NCI-H510A treated with DMSO at 0.1 percent for 48 hours (cell line): ENCODE results near the gene ATP11C.
"Not testable (repeated sequence)": the region's sequence is repeated elsewhere in the genome, so short reads cannot be mapped to it uniquely, and the experiment has no call there.

ENCODE experiments used
- DNase-seq: peaks from one replicate; lab custom pipeline; 2025; lab: John Stamatoyannopoulos, UW

Gene ATP11C

GRCh38 chrX:139924069-139924695 lies 8.7 kb downstream of the ATP11C start:
- no peak for DNase-seq

GRCh38 chrX:139921142-139921541 lies 11.7 kb downstream of the ATP11C start:
- not testable (repeated sequence) for DNase-seq

- DNase-seq, result no peak
Observed at GRCh38 chrX:139920316-139920715, 12.5 kb downstream of the ATP11C start.

DNA sequence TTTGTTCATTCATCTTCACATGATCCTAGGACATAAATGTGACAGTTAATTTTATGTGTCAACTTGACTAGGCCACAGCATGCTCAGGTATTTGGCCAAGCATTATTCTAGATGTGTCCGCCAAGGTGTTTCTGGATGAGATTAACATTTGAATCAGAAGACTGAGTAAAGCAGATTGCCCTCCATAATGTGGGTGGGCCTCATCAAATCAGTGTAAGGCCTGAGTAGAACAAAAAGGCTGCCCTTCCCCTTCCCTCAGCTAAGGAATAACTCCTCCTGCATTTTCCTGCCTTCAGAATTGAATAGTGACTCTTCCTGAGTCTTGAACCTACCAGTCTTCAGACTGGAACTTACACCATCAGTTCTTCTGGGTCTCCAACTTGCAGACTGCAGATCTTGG lies 18.4 kb downstream of the ATP11C start:
- no peak for DNase-seq

DNA sequence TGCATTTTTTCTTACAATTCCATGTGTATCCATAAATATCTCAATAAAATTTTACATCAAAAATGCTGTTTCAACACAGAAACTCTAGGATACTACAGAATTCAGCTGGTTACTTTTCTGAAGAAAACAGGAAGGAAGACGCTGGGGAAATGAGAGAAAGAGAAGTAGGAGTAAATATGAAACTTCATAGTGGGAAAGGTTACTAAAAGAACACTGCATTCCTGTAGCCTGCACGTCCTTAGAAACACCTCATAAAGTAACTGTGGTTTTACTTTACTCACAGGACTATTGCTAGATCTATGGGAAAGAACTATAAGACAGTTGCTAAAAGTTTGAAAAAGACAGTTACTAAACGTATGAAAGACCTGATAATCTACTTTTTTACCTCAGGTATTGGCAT lies 23.1 kb downstream of the ATP11C start:
- DNase-seq, result no peak

GRCh38 chrX:139907078-139907477 lies 25.8 kb downstream of the ATP11C start:
- no peak for DNase-seq

DNA sequence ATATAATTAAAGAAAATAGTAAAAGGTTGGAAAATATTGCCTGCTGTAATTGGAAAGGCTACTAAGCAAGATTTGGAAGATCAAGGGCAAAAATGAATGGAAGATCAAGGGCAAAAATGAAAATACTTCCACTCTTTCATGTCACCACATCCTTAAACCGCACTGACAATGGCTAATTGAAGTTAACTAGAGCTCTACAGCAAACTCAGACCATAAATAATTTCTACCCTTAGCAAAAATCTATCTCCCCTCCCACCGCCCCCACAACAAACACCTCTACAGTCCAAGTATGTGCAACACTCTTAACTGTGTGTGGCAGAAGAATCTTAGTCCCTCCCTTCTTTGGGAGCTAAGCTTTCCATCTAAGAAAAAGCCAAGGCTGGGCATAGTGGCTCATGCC lies 27.1 kb downstream of the ATP11C start:
- DNase-seq, result no peak

GRCh38 chrX:139905051-139905450 lies 27.8 kb downstream of the ATP11C start:
- no peak for DNase-seq

DNA sequence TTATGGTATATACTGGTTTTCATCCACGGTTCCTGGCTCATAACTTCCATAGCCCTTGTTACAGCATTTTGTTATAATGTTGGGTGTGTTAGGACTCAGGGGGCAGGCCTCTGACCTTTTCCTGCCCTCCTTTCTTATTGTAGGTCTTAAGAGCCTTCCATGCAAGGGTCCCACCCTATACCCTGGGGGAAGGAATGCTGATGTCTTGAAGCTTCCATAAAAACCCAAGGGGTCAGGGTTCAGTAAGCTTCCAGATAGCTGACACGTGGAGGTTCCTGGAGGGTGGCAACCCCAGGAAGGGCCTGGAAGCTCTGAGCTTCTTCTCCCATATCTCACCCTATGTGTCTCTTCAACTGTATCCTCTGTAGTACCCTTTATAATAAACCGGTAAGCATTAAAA lies 29.6 kb downstream of the ATP11C start:
- no peak for DNase-seq

DNA sequence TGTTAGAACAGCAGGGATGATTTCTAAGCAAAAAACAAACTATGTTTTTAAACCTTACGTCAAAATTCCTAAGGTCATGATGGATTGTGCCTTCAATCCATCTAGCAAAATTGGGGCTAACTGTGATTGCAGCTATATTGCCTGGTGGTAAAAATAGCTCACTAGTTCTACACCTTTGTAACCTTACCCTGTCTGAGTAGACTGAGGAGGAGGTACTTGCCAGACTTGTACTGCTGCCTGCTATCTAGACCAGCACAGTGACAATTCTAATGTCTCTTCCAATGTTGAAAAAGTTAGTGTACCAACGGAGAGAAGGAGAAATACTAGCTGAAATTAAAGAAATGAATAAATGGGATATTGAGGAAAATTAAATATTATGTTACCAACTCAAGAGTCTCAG lies 30.3 kb downstream of the ATP11C start:
- no peak for DNase-seq

DNA sequence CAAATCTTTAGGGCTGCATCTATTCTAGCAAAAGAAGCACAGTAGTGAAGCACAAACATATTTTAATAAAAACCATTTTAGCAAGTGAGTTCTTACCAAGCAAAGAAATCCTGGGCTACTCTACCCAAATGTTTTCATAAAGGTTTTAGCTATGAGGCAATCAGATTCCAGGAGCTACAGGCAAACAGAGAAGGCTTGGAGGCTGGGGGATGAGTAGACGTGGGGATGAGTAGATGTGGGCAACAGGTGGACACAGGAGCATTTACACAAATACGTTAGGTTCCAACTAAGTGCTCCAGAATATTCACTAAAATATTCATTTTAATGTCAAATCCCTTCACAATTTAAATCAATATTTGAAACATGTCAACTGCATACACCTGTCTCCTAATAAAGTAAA lies 34.5 kb downstream of the ATP11C start:
- DNase-seq, result no peak

GRCh38 chrX:139892512-139892911 lies 40.3 kb downstream of the ATP11C start:
- DNase-seq, result no peak

- DNase-seq, result no peak
Observed at GRCh38 chrX:139890991-139891700, 41.7 kb downstream of the ATP11C start.

DNA sequence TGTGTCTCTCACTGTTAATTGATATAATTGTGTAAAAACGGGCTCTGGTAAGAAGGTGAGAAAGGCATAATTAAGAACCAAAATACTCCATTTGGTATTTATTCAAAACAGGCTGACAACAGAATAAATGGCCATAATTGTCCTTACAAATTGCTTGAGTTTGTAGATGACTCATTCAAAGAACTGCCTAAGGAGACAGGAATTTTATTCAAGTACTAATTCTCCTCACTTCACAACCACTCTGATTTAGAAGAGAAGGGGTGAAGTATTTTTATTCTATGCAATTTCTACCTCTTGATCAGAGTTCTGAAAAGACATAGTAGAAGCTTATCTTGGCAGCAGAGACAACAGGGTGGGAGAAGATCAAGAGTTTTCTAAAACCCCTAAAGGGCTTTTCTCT lies 43.1 kb downstream of the ATP11C start:
- no peak for DNase-seq

DNA sequence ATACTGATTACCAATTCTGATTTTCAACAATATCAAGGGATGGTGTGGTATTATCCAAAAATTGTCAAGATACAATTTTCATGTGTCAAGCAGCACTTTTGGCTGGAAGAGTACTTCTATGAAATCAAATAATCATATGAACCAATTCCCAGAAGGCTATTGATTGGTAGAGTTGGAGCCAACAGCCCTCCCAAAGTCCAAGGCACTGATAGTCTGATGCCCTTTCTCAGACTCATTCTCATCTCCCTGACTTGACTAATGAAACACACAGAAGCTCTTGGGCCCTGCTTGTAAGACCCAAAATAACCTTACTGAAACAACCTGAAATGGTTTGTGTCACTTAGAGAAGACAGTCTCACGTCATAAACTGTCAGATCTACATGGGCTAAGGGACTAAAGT lies 48.9 kb downstream of the ATP11C start:
- no peak for DNase-seq

- no peak for DNase-seq
Observed at GRCh38 chrX:139882299-139882698, 50.6 kb downstream of the ATP11C start.

GRCh38 chrX:139881572-139881971 lies 51.3 kb downstream of the ATP11C start:
- DNase-seq, result no peak

DNA sequence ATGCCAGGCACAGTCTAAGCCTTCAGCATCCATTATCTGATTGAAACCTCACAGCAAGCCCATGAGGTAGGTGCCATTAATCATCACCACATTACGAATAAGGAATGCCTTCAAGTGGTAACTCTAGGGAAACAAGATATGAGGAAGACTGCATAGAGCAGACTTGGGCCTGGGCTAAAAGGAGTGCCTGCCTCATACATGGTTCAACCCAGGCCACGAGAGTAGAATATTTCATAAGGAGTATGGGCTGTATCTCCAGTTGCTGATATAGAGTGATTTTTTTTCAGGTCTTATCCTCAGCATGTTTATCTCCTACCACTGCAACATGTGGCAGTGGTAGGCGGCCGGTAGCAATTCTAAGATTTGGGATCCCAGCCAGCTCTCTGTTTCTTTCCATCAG lies 51.7 kb downstream of the ATP11C start:
- no peak for DNase-seq

DNA sequence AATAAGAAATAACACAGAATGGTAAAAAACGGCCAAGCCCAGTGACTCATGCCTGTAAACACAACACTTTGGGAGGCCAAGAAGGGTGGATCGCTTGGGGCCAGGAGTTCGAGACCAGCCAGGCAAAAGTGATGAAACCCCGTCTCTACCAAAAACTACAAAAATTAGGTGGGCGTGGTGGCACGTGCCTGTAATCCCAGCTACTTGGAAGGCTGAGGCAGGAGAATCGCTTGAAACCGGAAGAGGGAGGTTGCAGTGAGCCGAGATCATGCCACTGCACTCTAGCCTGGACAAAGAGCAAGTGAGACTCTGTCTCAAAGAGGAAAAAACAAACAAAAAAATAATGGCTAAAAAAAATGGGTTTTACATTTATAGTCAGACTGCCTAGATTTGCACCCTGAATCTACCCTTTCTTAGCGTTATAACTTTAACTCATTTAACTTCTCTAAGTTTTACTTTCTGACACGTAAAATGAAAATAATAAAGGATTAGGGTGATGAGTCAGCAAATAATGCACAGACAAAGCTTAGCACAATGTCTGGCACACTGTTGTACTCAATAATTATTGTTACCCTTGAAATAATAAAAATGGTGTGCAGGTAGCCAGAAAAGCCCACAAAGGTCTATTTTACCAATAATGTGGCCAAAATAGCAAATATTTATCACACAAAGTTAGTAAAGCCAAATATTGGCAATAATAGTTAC lies 55.0 kb downstream of the ATP11C start:
- DNase-seq, result no peak

DNA sequence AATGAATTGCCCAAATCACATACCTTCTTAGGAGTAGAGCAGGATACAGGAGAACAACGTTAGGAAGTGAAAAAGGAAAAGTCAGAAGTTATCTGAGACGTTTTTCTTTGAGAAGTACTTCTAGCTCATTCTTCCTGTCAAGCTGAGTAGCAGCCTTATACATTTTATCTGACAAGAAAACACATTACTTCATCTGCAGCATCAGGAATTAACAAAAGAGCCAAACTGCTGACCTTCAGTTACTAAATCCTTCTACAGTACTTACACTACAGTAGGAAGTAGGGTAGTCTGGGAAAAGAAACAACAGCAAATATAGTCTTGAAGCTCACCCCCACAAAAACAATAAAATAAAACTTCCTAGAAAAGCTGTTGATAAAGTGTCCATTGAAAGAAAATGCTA lies 57.0 kb downstream of the ATP11C start:
- DNase-seq, result no peak

- no peak for DNase-seq
Observed at GRCh38 chrX:139869796-139870195, 63.1 kb downstream of the ATP11C start.

GRCh38 chrX:139864640-139865039 lies 68.2 kb downstream of the ATP11C start:
- DNase-seq, result no peak

GRCh38 chrX:139862208-139862607 lies 70.6 kb downstream of the ATP11C start:
- no peak for DNase-seq
